ENCODE measurements around the gene FFAR1. TPM values are rescaled to one million over a fixed set of nuclear protein-coding genes. Genes with fewer than 3 reads are reported as not detected.

The FFAR1 gene
- total RNA-seq, 1 donor from 2014 or later = 0.74 TPM

DNA sequence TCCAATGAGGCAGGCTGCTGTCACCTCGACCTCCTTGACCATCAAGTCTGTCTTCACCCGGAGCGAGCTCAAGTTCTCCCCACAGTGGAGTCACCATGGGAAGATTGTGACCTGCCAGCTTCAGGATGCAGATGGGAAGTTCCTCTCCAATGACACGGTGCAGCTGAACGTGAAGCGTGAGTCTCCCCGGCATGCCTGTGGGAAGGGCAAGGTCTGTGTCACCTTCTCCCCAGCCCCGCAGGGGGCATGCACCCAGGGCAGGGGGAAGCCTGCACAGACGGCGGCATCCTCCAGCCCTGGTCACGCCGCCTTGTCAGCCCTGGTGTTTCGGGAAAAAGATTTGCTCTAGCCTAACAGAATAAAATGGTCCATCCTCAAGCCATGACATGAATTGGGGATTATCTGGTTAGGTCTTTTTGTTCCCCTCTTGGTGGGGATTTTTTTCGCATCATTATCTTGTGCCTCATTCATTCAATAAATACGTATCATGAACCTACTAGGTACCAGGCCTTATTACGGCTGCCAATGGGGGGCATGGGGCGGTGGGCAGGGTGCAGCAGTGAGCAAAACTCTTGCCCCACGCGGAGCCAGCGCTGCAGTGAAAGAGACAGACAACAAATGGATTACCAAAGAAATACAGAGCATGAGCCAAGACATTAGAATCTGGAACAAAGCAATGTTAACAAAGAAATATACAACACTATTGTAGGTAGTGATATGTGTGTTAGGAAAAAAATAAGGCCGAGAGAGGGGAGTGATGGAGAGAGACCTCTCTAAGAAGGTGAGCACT is 11.3 kb upstream of the FFAR1 start:
- Mint-ChIP-seq H3K27ac (no peak overlapping the region), H3K27me3 (no peaks in the 10 kb centered on the region), H3K4me1 (ENCODE audit: low read depth) (no peaks in the 10 kb centered on the region), H3K4me3 (ENCODE audit: low read depth) (no peak overlapping the region), H3K9me3 (ENCODE audit: low read depth) (no peaks in the 10 kb centered on the region), H3K36me3 (ENCODE audit: insufficient read depth) (no peaks in the 10 kb centered on the region)
- no peak for DNase-seq (ENCODE audit: low spot score, unreplicated experiment)
- no peak for TF ChIP-seq CTCF (IDR thresholded peaks at IDR 0.05; ENCODE audit: unreplicated experiment)

GRCh38 chr19:35337097-35337983 is 10.4 kb upstream of the FFAR1 start:
- Mint-ChIP-seq H3K27ac (no peak overlapping the region), H3K27me3 (peaks cover 1% of the 10 kb centered on the region), H3K9me3 (ENCODE audit: low read depth) (no peaks in the 10 kb centered on the region), H3K4me3 (ENCODE audit: low read depth) (no peak overlapping the region), H3K4me1 (ENCODE audit: low read depth) (no peaks in the 10 kb centered on the region), H3K36me3 (ENCODE audit: insufficient read depth) (no peaks in the 10 kb centered on the region)
- DNase-seq (ENCODE audit: low spot score, unreplicated experiment) = no peak
- no peak for TF ChIP-seq CTCF (IDR thresholded peaks at IDR 0.05; ENCODE audit: unreplicated experiment)

- no peak for TF ChIP-seq CTCF (IDR thresholded peaks at IDR 0.05; ENCODE audit: unreplicated experiment)
- Mint-ChIP-seq H3K4me1 (ENCODE audit: low read depth) (no peaks in the 10 kb centered on the region), H3K9me3 (ENCODE audit: low read depth) (no peaks in the 10 kb centered on the region), H3K36me3 (ENCODE audit: insufficient read depth) (no peaks in the 10 kb centered on the region), H3K27me3 (peaks cover 4% of the 10 kb centered on the region), H3K4me3 (ENCODE audit: low read depth) (no peak overlapping the region), H3K27ac (no peak overlapping the region)
- DNase-seq (ENCODE audit: low spot score, unreplicated experiment) = no peak
Measured at GRCh38 chr19:35337984-35338296, 9.8 kb upstream of the FFAR1 start.

GRCh38 chr19:35340431-35340830 is 7.3 kb upstream of the FFAR1 start:
- no peak overlapping the region for H3K4me3 Mint-ChIP-seq (ENCODE audit: low read depth)
- H3K27ac Mint-ChIP-seq = no peak overlapping the region
- H3K27me3 Mint-ChIP-seq = peaks cover 7% of the 10 kb centered on the region

More at GRCh38 chr19:35340431-35340830, 7.3 kb upstream of the FFAR1 start:
- no peak for TF ChIP-seq CTCF (IDR thresholded peaks at IDR 0.05; ENCODE audit: unreplicated experiment)
- no peaks in the 10 kb centered on the region for H3K9me3 Mint-ChIP-seq (ENCODE audit: low read depth)
- H3K36me3 Mint-ChIP-seq (ENCODE audit: insufficient read depth) = no peaks in the 10 kb centered on the region
- no peaks in the 10 kb centered on the region for H3K4me1 Mint-ChIP-seq (ENCODE audit: low read depth)
- no peak for DNase-seq (ENCODE audit: low spot score, unreplicated experiment)
